Measurements from ENCODE around the gene KIAA1217. TPM values are rescaled to one million over a fixed set of nuclear protein-coding genes. Genes with fewer than 3 reads are reported as not detected.

Gene KIAA1217
- total RNA-seq, 1 donor from 2014 or later: 161 TPM

- Mint-ChIP-seq H3K36me3 (peaks cover 23% of the 10 kb centered on the region), H3K27ac (peak overlapping the region; percentile 98), H3K4me1 (peaks cover 56% of the 10 kb centered on the region)
These were observed 176.0 kb downstream of the KIAA1217 start for GRCh38 chr10:24384954-24385353.

GRCh38 chr10:24385776-24386175, 176.8 kb downstream of the KIAA1217 start:
- Mint-ChIP-seq H3K4me3 (no peak overlapping the region), H3K4me1 (peaks cover 58% of the 10 kb centered on the region), H3K9me3 (no peaks in the 10 kb centered on the region), H3K36me3 (peaks cover 29% of the 10 kb centered on the region), H3K27me3 (ENCODE audit: low read depth) (no peaks in the 10 kb centered on the region), H3K27ac (peak overlapping the region; percentile 98)
- DNase-seq (ENCODE audit: low spot score in 2 of 2, unreplicated experiment in 2 of 2): peak in 1 of 2 experiments; percentile 41
- TF ChIP-seq, protein P1, sequence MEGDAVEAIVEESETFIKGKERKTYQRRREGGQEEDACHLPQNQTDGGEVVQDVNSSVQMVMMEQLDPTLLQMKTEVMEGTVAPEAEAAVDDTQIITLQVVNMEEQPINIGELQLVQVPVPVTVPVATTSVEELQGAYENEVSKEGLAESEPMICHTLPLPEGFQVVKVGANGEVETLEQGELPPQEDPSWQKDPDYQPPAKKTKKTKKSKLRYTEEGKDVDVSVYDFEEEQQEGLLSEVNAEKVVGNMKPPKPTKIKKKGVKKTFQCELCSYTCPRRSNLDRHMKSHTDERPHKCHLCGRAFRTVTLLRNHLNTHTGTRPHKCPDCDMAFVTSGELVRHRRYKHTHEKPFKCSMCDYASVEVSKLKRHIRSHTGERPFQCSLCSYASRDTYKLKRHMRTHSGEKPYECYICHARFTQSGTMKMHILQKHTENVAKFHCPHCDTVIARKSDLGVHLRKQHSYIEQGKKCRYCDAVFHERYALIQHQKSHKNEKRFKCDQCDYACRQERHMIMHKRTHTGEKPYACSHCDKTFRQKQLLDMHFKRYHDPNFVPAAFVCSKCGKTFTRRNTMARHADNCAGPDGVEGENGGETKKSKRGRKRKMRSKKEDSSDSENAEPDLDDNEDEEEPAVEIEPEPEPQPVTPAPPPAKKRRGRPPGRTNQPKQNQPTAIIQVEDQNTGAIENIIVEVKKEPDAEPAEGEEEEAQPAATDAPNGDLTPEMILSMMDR (IDR thresholded peaks at IDR 0.05; ENCODE audit: unreplicated experiment): no peak

More at GRCh38 chr10:24384954-24385353, 176.0 kb downstream of the KIAA1217 start:
- no peak for DNase-seq (ENCODE audit: low spot score in 2 of 2, unreplicated experiment in 2 of 2)
- no peaks in the 10 kb centered on the region for H3K27me3 Mint-ChIP-seq (ENCODE audit: low read depth)
- H3K4me3 Mint-ChIP-seq: no peak overlapping the region
- TF ChIP-seq, protein P1 (IDR thresholded peaks at IDR 0.05; ENCODE audit: unreplicated experiment): no peak
- no peaks in the 10 kb centered on the region for H3K9me3 Mint-ChIP-seq

GRCh38 chr10:24390146-24390700, 181.3 kb downstream of the KIAA1217 start:
- Mint-ChIP-seq H3K27ac (peak overlapping the region; percentile 76), H3K27me3 (ENCODE audit: low read depth) (no peaks in the 10 kb centered on the region), H3K4me3 (no peak overlapping the region), H3K4me1 (peaks cover 60% of the 10 kb centered on the region), H3K36me3 (peaks cover 27% of the 10 kb centered on the region), H3K9me3 (no peaks in the 10 kb centered on the region)
- TF ChIP-seq, protein P1 (IDR thresholded peaks at IDR 0.05; ENCODE audit: unreplicated experiment): no peak
- DNase-seq (ENCODE audit: low spot score in 2 of 2, unreplicated experiment in 2 of 2): no peak

GRCh38 chr10:24390746-24391145, 181.8 kb downstream of the KIAA1217 start:
- Mint-ChIP-seq H3K9me3 (no peaks in the 10 kb centered on the region), H3K4me1 (peaks cover 56% of the 10 kb centered on the region), H3K36me3 (peaks cover 27% of the 10 kb centered on the region), H3K4me3 (no peak overlapping the region), H3K27ac (peak overlapping the region; percentile 76), H3K27me3 (ENCODE audit: low read depth) (no peaks in the 10 kb centered on the region)
- DNase-seq (ENCODE audit: low spot score in 2 of 2, unreplicated experiment in 2 of 2): no peak
- TF ChIP-seq, protein P1 (IDR thresholded peaks at IDR 0.05; ENCODE audit: unreplicated experiment): no peak

DNA sequence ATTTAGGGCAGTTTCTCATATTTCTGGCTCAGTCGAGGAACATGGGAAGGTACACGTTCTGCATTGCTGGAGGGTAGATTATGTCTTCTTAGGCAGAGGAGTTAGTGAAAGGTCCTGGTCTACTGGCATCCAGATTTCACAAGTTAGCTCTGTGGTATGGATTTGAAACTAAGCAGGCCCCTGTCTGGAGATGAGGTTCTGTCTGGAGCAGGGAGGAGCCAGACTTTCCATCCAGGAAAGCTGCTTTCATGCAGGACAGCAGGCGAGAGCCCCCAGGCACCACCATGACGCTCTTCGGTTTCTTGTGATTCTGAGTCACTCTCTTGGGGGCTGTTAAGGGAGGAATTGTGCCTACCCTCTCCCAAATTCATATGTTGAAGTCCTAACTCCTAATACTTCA, 184.3 kb downstream of the KIAA1217 start:
- H3K27ac Mint-ChIP-seq: peak overlapping the region; percentile 85
- no peak overlapping the region for H3K4me3 Mint-ChIP-seq
- peaks cover 25% of the 10 kb centered on the region for H3K36me3 Mint-ChIP-seq
- H3K4me1 Mint-ChIP-seq: peaks cover 50% of the 10 kb centered on the region
- H3K27me3 Mint-ChIP-seq (ENCODE audit: low read depth): no peaks in the 10 kb centered on the region
- no peaks in the 10 kb centered on the region for H3K9me3 Mint-ChIP-seq
- DNase-seq (ENCODE audit: low spot score in 2 of 2, unreplicated experiment in 2 of 2): no peak
- TF ChIP-seq, protein P1 (IDR thresholded peaks at IDR 0.05; ENCODE audit: unreplicated experiment): no peak
